HL-60 (cell line): ENCODE data around the gene KRTAP5-2.

ENCODE experiments used
- CTCF ChIP-seq: IDR thresholded peaks from one replicate; pipeline ENCODE4 v1.5.1; 2011; ENCODE audit warnings: low read length, control low read depth, inconsistent platforms; ENCODE audit not compliant: insufficient read depth
- TF ChIP-seq, protein P1 (sequence below): IDR thresholded peaks from 2 replicates; pipeline ENCODE4 v1.6.1; 2012; ENCODE audit warnings: low read depth; ENCODE audit not compliant: insufficient replicate concordance

GRCh38 chr11:1624621-1625020, 26.5 kb upstream of the KRTAP5-2 start:
- TF ChIP-seq CTCF: no peak
- TF ChIP-seq, protein P1, sequence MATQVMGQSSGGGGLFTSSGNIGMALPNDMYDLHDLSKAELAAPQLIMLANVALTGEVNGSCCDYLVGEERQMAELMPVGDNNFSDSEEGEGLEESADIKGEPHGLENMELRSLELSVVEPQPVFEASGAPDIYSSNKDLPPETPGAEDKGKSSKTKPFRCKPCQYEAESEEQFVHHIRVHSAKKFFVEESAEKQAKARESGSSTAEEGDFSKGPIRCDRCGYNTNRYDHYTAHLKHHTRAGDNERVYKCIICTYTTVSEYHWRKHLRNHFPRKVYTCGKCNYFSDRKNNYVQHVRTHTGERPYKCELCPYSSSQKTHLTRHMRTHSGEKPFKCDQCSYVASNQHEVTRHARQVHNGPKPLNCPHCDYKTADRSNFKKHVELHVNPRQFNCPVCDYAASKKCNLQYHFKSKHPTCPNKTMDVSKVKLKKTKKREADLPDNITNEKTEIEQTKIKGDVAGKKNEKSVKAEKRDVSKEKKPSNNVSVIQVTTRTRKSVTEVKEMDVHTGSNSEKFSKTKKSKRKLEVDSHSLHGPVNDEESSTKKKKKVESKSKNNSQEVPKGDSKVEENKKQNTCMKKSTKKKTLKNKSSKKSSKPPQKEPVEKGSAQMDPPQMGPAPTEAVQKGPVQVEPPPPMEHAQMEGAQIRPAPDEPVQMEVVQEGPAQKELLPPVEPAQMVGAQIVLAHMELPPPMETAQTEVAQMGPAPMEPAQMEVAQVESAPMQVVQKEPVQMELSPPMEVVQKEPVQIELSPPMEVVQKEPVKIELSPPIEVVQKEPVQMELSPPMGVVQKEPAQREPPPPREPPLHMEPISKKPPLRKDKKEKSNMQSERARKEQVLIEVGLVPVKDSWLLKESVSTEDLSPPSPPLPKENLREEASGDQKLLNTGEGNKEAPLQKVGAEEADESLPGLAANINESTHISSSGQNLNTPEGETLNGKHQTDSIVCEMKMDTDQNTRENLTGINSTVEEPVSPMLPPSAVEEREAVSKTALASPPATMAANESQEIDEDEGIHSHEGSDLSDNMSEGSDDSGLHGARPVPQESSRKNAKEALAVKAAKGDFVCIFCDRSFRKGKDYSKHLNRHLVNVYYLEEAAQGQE: no peak
